Suppressor macrophage treated with lipopolysaccharide for 4 hours (primary cell): ENCODE results near the gene SCLY.
A peak's percentile ranks its signal among the peaks of the same experiment; 100 is the strongest.

Source experiments
- DNase-seq: peaks from one replicate; pipeline ENCODE4 v3.0.0-alpha.2; 2020

SCLY gene

GRCh38 chr2:238128534-238129001 lies 67.8 kb downstream of the SCLY start:
- DNase-seq: no peak

- DNase-seq: no peak
Observed at GRCh38 chr2:238129166-238130010, 68.6 kb downstream of the SCLY start.

GRCh38 chr2:238130111-238130695 lies 69.4 kb downstream of the SCLY start:
- no peak for DNase-seq

GRCh38 chr2:238130696-238131628 lies 70.2 kb downstream of the SCLY start:
- no peak for DNase-seq

GRCh38 chr2:238131761-238132462 lies 71.1 kb downstream of the SCLY start:
- DNase-seq: no peak

GRCh38 chr2:238132463-238133450 lies 72.0 kb downstream of the SCLY start:
- DNase-seq: no peak

GRCh38 chr2:238133499-238134392 lies 72.9 kb downstream of the SCLY start:
- no peak for DNase-seq

GRCh38 chr2:238134393-238134785 lies 73.6 kb downstream of the SCLY start:
- no peak for DNase-seq

- DNase-seq: no peak
Observed at GRCh38 chr2:238135601-238136150, 74.9 kb downstream of the SCLY start.

GRCh38 chr2:238136820-238137537 lies 76.2 kb downstream of the SCLY start:
- peak; percentile 83 for DNase-seq

GRCh38 chr2:238137885-238138284 lies 77.1 kb downstream of the SCLY start:
- no peak for DNase-seq

GRCh38 chr2:238138331-238139195 lies 77.8 kb downstream of the SCLY start, which contains the start of gene KLHL30:
Gene KLHL30 (plus strand): TSS chr2:238138668. CDS start chr2:238140755, 2,087 bp downstream.
- DNase-seq: no peak

GRCh38 chr2:238139196-238140039 lies 78.6 kb downstream of the SCLY start:
- no peak for DNase-seq

GRCh38 chr2:238140040-238140439 lies 79.2 kb downstream of the SCLY start:
- no peak for DNase-seq

GRCh38 chr2:238140721-238141540 lies 80.1 kb downstream of the SCLY start:
- DNase-seq: no peak
